Neural crest cell (in vitro differentiated cells): Measurements from ENCODE around the gene KHK. TPM values are rescaled to one million over a fixed set of nuclear protein-coding genes. Genes with fewer than 3 reads are reported as not detected.
"Not testable (repeated sequence)": the region's sequence is repeated elsewhere in the genome, so short reads cannot be mapped to it uniquely, and the experiment has no call there.

Experiments used
- DNase-seq: peaks from one replicate; pipeline ENCODE4 v3.0.0; 2021; ENCODE audit warnings: low read depth, mixed read lengths, low spot score
- H3K27ac Mint-ChIP-seq: one replicate; pipeline ENCODE4 v1.8.0; 2021; ENCODE audit warnings: mild to moderate bottlenecking, mixed read lengths; ENCODE audit not compliant: unreplicated experiment
- H3K27me3 Mint-ChIP-seq: 2 replicates; pipeline ENCODE4 v1.8.0; 2021; ENCODE audit warnings: low read depth, mild to moderate bottlenecking, mixed read lengths
- H3K36me3 Mint-ChIP-seq: 2 replicates; pipeline ENCODE4 v1.8.0; 2021; ENCODE audit warnings: low read depth, mild to moderate bottlenecking, mixed read lengths
- H3K4me1 Mint-ChIP-seq: 2 replicates; pipeline ENCODE4 v1.8.0; 2021; ENCODE audit warnings: mixed read lengths
- H3K4me3 Mint-ChIP-seq: one replicate; pipeline ENCODE4 v1.8.0; 2021; ENCODE audit warnings: mild to moderate bottlenecking, mixed read lengths
- H3K9me3 Mint-ChIP-seq: 2 replicates; pipeline ENCODE4 v1.8.0; 2021; ENCODE audit warnings: mixed read lengths
- total RNA-seq: library from RNA; stranded (reverse); gene quantifications from 2 replicates; pipeline ENCODE4 v1.2.1, GENCODE V29; 2021
- TF ChIP-seq, protein P1 (sequence below): fragments of 200-600 bp; sonication (generic); conservative IDR thresholded peaks from 2 replicates; pipeline ENCODE4 v1.5.0; 2021; ENCODE audit warnings: antibody characterized with exemption, mild to moderate bottlenecking

The KHK gene
- total RNA-seq, 1 donor from 2014 or later, result 10.0 TPM

DNA sequence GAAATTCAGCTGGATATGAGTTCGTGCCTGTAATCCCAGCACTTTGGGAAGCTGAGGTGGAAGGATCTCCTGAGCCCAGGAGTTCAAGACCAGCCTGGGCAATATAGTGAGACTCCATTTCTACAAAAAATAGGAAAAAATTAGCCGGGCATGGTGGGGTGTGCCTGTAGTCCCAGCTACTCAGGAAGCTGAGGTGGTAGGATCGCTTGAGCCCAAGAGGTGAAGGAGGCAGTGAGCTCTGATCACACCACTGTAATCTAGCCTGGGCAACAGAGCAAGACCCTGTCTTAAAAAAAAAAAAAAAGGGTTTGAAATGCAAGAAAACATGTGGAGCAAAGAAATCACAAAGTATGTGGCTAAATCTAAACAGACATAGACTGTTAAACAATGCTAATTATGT lies 22.5 kb downstream of the KHK start:
- peaks cover 12% of the 10 kb centered on the region for H3K27me3 Mint-ChIP-seq
- H3K4me1 Mint-ChIP-seq, result no peaks in the 10 kb centered on the region
- TF ChIP-seq, protein P1, sequence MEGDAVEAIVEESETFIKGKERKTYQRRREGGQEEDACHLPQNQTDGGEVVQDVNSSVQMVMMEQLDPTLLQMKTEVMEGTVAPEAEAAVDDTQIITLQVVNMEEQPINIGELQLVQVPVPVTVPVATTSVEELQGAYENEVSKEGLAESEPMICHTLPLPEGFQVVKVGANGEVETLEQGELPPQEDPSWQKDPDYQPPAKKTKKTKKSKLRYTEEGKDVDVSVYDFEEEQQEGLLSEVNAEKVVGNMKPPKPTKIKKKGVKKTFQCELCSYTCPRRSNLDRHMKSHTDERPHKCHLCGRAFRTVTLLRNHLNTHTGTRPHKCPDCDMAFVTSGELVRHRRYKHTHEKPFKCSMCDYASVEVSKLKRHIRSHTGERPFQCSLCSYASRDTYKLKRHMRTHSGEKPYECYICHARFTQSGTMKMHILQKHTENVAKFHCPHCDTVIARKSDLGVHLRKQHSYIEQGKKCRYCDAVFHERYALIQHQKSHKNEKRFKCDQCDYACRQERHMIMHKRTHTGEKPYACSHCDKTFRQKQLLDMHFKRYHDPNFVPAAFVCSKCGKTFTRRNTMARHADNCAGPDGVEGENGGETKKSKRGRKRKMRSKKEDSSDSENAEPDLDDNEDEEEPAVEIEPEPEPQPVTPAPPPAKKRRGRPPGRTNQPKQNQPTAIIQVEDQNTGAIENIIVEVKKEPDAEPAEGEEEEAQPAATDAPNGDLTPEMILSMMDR, result no peak
- H3K36me3 Mint-ChIP-seq, result no peaks in the 10 kb centered on the region
- H3K9me3 Mint-ChIP-seq, result no peaks in the 10 kb centered on the region
- no peak overlapping the region for H3K4me3 Mint-ChIP-seq
- H3K27ac Mint-ChIP-seq, result no peak overlapping the region
- no peak for DNase-seq

DNA sequence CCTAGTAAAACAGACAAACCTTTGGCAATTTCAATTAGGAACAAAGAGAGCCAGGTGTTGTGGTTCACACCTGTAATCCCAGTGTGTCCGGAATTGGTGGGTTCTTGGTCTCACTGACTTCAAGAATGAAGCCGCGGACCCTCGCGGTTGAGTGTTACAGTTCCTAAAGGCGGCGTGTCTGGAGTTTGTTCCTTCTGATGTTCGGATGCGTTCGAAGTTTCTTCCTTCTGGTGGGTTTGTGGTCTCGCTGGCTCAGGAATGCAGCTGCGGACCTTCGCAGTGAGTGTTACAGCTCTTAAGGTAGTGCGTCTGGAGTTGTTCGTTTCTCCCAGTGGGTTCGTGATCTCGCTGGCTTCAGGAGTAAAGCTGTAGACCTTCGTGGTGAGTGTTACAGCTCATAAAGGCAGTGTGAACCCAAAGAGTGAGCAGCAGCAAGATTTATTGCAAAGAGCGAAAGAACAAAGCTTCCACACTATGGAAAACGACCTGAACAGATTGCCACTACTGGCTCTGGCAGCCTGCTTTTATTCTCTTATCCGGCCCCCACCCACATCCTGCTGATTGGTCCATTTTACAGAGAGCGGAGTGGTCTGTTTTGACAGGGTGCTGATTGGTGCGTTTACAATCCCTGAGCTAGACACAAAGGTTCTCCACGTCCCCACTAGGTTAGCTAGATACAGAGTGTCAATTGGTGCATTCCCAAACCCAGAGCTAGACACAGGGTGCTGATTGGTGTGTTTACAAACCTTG lies 24.2 kb downstream of the KHK start:
- H3K9me3 Mint-ChIP-seq, H3K27ac Mint-ChIP-seq, H3K4me1 Mint-ChIP-seq: not testable (repeated sequence)

DNA sequence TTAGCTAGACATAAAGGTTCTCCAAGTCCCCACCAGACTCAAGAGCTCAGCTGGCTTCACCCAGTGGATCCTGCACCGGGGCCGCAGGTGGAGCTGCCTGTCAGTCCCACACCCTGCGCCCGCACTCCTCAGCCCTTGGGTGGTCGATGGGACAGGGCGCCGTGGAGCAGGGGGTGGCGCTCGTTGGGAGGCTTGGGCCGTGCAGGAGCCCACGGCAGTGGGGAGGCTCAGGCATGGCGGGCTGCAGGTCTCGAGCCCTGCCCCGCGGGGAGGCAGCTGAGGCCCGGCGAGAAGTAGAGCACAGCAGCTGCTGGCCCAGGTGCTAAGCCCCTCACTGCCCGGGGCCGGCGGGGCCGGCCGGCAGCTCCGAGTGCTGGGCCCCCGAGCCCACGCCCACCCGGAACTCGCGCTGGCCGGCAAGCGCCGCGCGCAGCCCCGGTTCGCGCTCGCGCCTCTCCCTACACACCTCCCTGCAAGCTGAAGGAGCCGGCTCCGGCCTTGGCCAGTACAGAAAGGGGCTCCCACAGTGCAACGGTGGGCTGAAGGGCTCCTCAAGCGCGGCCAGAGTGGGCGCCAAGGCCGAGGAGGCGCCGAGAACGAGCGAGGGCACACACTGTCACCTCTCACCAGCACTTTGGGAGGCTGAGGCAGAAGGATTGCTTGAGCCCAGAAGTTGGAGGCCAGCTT lies 25.0 kb downstream of the KHK start:
- not testable (repeated sequence) for DNase-seq, H3K36me3 Mint-ChIP-seq, H3K4me1 Mint-ChIP-seq, H3K9me3 Mint-ChIP-seq, H3K4me3 Mint-ChIP-seq, H3K27ac Mint-ChIP-seq
- H3K27me3 Mint-ChIP-seq, result peaks cover 20% of the 10 kb centered on the region

More for the DNA sequence above, 24.2 kb downstream of the KHK start:
- H3K36me3 Mint-ChIP-seq, DNase-seq, H3K4me3 Mint-ChIP-seq: not testable (repeated sequence)
- H3K27me3 Mint-ChIP-seq, result peaks cover 23% of the 10 kb centered on the region

DNA sequence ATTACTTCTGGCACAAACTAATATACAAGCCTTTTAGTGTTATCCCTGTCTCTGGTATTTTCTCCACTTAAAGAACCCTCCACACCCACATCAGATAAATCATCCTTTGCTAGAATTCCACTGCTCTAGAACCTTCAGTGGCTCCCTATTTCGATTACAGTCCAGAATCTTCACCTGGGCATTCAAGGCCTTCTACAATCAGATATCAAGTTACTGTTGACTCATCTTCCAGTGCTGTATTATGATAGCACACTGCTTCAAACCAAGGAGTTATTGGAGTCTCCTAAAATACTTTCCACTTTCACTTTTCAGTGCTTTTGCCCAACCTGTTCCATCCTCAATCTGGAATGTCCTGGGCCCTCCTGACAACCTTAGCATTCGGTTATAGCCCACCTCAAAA lies 28.9 kb downstream of the KHK start:
- H3K27ac Mint-ChIP-seq, result no peak overlapping the region
- H3K4me3 Mint-ChIP-seq, result no peak overlapping the region
- peaks cover 9% of the 10 kb centered on the region for H3K4me1 Mint-ChIP-seq
- no peaks in the 10 kb centered on the region for H3K36me3 Mint-ChIP-seq
- H3K27me3 Mint-ChIP-seq, result peaks cover 52% of the 10 kb centered on the region
- TF ChIP-seq, protein P1, result no peak
- no peaks in the 10 kb centered on the region for H3K9me3 Mint-ChIP-seq
- DNase-seq, result no peak

DNA sequence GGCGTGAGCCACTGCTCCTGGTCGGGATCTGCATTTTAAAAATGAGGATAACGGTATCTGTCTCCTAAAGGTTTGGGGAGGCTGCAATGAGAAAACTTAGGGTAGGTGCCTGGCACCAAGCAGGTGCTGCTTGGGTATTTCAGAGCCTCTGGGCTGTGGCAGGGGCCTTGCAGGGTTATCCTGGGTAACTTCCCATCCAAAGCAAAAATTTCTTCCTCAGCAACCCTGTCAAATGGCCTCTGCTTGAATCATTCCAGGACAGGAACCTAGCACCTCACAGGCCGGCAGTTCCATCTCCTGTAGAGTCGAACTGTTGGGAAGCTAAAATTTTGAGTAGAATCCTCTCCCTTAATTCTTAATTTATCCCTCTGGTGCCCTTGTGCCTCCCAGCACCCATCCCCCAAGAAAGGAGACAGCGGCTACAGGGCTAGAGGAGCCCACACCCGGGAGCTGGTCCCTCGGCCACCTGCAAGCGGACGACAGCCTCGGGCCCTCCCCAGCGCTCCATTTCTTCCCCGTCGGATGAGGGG lies 31.5 kb downstream of the KHK start:
- DNase-seq, result no peak
- peaks cover 11% of the 10 kb centered on the region for H3K4me1 Mint-ChIP-seq
- TF ChIP-seq, protein P1, result no peak
- peaks cover 74% of the 10 kb centered on the region for H3K27me3 Mint-ChIP-seq
- no peaks in the 10 kb centered on the region for H3K36me3 Mint-ChIP-seq
- no peak overlapping the region for H3K4me3 Mint-ChIP-seq
- H3K27ac Mint-ChIP-seq, result no peak overlapping the region
- H3K9me3 Mint-ChIP-seq, result no peaks in the 10 kb centered on the region

DNA sequence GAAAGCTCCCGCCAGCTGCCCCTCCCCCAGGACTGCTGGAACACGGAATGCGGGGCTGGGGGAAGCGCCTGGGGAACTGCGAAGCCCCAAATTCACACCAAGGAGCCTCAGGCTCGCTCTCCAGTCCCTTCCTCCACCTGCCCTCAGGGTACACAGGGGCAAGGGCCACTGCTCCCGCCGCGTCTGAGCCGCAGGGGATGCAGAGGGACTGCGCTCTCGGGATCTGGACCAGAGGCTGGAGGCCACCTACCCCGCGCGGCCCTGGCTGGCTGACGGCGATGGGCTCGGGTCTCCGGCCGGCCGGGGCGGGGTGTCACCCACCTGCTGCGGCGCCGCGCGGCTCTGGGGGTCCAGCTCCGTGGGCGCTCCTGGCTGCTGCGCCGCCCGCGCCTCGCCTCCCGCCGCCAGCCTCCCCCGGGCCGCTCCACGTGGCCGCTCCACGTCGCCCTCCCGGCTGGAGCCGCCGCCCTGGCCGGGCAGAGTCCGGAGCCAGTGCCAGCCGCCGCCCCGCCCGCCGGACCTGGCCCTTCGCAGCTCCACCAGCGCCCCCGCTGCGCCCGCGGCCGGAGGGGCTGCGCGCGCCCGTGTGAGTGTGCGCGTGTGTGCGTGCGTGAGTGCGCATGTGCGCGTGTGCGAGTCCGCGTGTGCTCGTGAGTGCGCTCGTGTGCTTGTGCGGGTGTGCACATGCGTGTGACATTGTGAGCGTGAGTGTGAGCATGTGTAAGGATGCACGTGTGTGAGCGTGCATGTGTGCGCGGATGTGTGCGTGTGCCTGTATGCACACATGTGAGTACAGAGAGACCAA lies 32.2 kb downstream of the KHK start, which contains the start of gene CGREF1:
Gene CGREF1, minus strand, starts transcription at position 604 of the 805 bp plus-strand sequence. CDS start 14,762 bp downstream, outside the sequence.
- H3K9me3 Mint-ChIP-seq, result no peaks in the 10 kb centered on the region
- DNase-seq, result peak; percentile 27
- H3K27me3 Mint-ChIP-seq, result peaks cover 75% of the 10 kb centered on the region
- peaks cover 15% of the 10 kb centered on the region for H3K4me1 Mint-ChIP-seq
- H3K27ac Mint-ChIP-seq, result no peak within 1 kb of the TSS
- peak within 1 kb of the TSS; percentile 72 for H3K4me3 Mint-ChIP-seq
- H3K36me3 Mint-ChIP-seq, result no peaks in the 10 kb centered on the region
- TF ChIP-seq, protein P1, result no peak

DNA sequence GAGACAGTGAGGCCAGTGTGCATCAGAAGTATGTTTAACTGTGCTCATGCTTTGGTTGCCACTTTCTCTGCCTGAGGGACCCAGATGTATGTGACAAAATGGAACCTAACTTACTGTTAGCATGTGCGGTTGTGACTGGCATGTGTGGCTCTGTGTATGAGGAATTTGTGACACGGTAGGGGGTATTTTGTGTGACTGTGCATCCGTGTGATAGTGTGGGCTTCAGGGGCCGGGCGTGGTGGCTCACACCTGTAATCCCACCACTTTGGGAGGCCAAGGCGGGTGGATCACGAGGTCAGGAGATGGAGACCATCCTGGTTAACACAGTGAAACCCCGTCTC lies 32.7 kb downstream of the KHK start:
- H3K9me3 Mint-ChIP-seq, H3K36me3 Mint-ChIP-seq, DNase-seq, H3K27ac Mint-ChIP-seq: not testable (repeated sequence)
- H3K4me3 Mint-ChIP-seq, result peak overlapping the region; percentile 72
- H3K4me1 Mint-ChIP-seq, result peaks cover 15% of the 10 kb centered on the region
- peaks cover 76% of the 10 kb centered on the region for H3K27me3 Mint-ChIP-seq
